ENCODE measurements around the gene SIRPA.
A peak's percentile ranks its signal among the peaks of the same experiment; 100 is the strongest.

Gene SIRPA

DNA sequence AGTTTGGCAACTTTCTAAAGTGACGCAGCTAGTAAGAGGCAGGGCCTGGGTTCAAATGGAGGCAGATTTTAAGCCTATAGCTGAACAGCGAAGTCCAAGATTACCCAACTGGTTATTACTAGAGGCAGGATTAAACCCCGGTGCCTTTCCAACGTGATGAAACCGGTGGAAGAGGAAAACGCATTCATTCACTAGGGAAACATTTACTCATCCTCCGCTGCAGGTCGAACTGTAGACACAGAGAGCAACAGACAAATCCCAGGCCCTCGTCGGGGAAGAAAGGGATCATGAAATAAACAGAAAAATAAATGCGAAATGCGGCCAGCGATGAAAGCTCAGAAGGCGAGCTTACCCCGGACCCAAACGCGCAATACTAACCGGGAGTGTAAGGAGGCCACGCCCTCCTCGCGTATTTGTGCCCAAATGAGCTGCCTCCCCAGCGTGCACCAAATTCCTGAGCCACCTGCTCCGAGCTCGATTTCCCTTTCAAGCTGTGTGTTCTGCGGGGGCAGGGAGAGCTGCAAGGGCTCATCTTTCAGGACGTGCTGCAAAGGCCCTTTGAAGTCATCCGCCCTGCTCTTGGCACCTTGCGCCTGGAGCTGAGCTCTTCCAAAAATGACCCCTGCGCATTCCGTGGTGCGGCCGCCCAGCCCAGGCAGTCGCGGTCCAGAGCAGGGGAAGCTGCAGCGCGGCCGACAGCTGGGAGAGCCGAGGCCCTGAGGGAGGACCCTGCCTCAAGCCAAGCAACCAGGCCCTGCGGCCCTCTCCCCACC is 51.7 kb downstream of the SIRPA start:
- TF ChIP-seq, protein P1, sequence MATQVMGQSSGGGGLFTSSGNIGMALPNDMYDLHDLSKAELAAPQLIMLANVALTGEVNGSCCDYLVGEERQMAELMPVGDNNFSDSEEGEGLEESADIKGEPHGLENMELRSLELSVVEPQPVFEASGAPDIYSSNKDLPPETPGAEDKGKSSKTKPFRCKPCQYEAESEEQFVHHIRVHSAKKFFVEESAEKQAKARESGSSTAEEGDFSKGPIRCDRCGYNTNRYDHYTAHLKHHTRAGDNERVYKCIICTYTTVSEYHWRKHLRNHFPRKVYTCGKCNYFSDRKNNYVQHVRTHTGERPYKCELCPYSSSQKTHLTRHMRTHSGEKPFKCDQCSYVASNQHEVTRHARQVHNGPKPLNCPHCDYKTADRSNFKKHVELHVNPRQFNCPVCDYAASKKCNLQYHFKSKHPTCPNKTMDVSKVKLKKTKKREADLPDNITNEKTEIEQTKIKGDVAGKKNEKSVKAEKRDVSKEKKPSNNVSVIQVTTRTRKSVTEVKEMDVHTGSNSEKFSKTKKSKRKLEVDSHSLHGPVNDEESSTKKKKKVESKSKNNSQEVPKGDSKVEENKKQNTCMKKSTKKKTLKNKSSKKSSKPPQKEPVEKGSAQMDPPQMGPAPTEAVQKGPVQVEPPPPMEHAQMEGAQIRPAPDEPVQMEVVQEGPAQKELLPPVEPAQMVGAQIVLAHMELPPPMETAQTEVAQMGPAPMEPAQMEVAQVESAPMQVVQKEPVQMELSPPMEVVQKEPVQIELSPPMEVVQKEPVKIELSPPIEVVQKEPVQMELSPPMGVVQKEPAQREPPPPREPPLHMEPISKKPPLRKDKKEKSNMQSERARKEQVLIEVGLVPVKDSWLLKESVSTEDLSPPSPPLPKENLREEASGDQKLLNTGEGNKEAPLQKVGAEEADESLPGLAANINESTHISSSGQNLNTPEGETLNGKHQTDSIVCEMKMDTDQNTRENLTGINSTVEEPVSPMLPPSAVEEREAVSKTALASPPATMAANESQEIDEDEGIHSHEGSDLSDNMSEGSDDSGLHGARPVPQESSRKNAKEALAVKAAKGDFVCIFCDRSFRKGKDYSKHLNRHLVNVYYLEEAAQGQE (IDR thresholded peaks at IDR 0.05; ENCODE audit: low read depth), result no peak
- TF ChIP-seq TEAD4 (IDR thresholded peaks at IDR 0.05) (peak; percentile 21; the same call in 1 of the 2 replicates), ZBTB7A (IDR thresholded peaks at IDR 0.05; ENCODE audit: low read depth) (no peak)

DNA sequence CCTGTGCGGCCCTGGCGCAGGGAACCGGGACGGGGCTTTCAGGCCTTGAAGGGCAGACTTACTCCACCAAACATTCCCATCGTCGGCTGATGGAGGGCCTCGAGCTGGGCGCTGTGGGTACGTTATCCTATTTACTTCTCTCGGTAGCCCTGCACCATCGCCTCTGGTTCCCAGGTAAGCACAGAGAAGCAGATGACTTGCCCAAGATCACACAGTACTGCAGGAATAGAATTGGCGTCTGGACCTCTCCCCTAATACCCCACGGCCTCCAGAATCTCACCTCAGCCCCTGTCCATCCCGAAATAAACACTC is 52.3 kb downstream of the SIRPA start:
- no peak for TF ChIP-seq TCF12 (IDR thresholded peaks at IDR 0.05; ENCODE audit: low read depth)
- no peak for TF ChIP-seq YY1 (IDR thresholded peaks at IDR 0.05; ENCODE audit: low read depth)
- TF ChIP-seq TAF1 (IDR thresholded peaks at IDR 0.05; ENCODE audit: low read depth), result no peak
- TF ChIP-seq, protein P2, sequence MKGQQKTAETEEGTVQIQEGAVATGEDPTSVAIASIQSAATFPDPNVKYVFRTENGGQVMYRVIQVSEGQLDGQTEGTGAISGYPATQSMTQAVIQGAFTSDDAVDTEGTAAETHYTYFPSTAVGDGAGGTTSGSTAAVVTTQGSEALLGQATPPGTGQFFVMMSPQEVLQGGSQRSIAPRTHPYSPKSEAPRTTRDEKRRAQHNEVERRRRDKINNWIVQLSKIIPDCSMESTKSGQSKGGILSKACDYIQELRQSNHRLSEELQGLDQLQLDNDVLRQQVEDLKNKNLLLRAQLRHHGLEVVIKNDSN (IDR thresholded peaks at IDR 0.05), result no peak
- no peak for TF ChIP-seq TEAD4 (IDR thresholded peaks at IDR 0.05)
- no peak for TF ChIP-seq FOXM1 (IDR thresholded peaks at IDR 0.05; ENCODE audit: borderline replicate concordance, low read depth)
- no peak for TF ChIP-seq ZBTB7A (IDR thresholded peaks at IDR 0.05; ENCODE audit: low read depth)
- no peak for TF ChIP-seq CREB1 (IDR thresholded peaks at IDR 0.05; ENCODE audit: low read depth)
- TF ChIP-seq, protein P3, sequence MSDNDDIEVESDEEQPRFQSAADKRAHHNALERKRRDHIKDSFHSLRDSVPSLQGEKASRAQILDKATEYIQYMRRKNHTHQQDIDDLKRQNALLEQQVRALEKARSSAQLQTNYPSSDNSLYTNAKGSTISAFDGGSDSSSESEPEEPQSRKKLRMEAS (IDR thresholded peaks at IDR 0.05), result no peak
- TF ChIP-seq NFIC (IDR thresholded peaks at IDR 0.05), result no peak
- no peak for TF ChIP-seq EP300 (IDR thresholded peaks at IDR 0.05; ENCODE audit: borderline replicate concordance)

DNA sequence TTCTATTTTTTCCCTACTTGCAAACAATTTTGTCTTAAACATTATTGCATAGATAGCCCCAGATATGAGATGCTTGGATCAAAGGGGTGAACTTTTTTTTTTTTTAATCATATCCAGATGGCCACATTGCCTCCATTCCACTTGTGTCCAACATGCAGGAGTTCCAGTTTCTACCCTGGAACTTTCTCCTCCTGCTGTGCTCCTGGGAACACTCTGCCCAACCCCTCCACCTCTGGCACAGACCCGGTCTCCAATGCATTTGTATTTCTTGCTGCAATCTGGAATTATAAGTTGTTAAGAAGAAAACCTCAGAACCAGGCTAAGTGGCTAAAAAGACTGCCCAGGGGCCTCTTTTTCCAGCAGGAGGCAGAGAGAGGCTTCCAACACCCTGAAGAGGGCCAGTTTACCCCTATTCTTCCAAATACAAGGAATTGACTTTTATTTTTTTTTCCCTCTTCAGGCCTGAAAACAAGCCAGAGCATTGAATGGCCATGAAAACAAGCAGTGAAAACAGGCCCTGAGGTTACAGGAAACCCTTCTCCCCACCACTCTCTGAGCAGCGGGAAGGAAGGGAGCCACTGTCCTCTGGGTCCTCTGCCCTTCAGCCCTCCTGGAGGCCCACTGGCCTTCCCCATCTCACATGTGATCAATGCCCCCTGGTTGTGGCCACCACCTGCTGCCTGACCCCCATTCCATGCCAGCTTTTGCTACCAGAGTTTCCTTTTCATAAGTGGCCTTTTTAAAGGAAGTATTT is 54.3 kb downstream of the SIRPA start:
- no peak for TF ChIP-seq TCF12 (IDR thresholded peaks at IDR 0.05; ENCODE audit: low read depth)
- no peak for TF ChIP-seq EP300 (IDR thresholded peaks at IDR 0.05; ENCODE audit: borderline replicate concordance)
- TF ChIP-seq YY1 (IDR thresholded peaks at IDR 0.05; ENCODE audit: low read depth), result no peak

DNA sequence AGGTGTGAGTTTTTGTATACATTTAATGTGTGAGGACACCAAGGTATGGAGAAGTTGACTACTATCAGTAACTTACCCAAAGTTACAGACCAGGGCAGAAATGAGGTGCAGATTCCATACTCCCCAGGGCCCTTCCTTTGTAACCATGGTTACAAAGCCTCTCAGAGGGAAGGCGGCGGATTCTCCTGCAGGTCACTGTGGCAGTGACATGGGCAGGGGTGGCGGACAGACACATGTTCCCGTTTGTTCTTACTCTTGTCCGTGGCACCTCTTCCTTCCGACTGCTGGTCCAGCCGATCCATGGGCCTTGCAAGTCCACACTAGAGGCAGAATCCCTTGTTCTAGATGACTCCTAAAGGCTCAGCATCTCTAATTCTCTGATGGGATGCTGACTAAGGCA is 55.6 kb downstream of the SIRPA start:
- TF ChIP-seq, protein P2 (IDR thresholded peaks at IDR 0.05), result no peak
- TF ChIP-seq RAD21 (IDR thresholded peaks at IDR 0.05; ENCODE audit: low read depth) (no peak), YY1 (IDR thresholded peaks at IDR 0.05; ENCODE audit: low read depth) (no peak), TAF1 (IDR thresholded peaks at IDR 0.05; ENCODE audit: low read depth) (no peak)

DNA sequence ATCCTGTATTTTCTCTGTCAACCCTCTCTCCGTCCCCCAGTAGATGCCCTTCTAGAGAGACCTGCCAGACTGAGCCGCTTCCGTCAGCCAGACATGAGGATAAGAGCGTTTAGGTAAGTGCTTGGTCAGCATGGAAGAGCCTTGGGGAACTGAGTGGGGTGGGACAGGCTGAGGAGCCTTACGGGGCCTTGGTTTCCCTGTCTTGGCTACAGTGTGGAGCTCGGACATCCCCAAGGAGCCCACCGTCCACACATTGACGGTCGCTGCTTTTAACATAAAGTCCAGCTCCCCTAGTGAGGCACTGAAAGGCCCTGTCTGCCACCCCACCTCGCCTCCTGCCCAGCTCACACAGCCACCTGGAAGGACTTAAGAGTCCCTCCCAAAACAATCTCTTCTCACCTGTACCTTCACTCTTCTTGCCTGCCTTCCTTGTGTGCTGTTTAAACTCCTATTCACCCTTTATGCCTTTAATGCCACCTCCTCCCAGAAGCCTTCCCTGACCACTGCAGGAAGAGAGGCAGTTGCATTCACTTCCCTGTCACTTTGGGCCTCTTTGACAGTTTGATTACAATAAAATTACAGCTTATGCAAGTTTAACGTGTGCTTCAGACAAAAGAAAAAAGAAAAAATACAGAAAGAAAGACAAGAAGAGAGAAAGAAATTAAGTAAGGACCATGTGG is 56.4 kb downstream of the SIRPA start:
- TF ChIP-seq, protein P1 (IDR thresholded peaks at IDR 0.05; ENCODE audit: low read depth), result no peak
- TF ChIP-seq FOXM1 (IDR thresholded peaks at IDR 0.05; ENCODE audit: borderline replicate concordance, low read depth) (no peak), TAF1 (IDR thresholded peaks at IDR 0.05; ENCODE audit: low read depth) (no peak), EP300 (IDR thresholded peaks at IDR 0.05; ENCODE audit: borderline replicate concordance) (no peak), ZBTB7A (IDR thresholded peaks at IDR 0.05; ENCODE audit: low read depth) (no peak), CREB1 (IDR thresholded peaks at IDR 0.05; ENCODE audit: low read depth) (no peak)

DNA sequence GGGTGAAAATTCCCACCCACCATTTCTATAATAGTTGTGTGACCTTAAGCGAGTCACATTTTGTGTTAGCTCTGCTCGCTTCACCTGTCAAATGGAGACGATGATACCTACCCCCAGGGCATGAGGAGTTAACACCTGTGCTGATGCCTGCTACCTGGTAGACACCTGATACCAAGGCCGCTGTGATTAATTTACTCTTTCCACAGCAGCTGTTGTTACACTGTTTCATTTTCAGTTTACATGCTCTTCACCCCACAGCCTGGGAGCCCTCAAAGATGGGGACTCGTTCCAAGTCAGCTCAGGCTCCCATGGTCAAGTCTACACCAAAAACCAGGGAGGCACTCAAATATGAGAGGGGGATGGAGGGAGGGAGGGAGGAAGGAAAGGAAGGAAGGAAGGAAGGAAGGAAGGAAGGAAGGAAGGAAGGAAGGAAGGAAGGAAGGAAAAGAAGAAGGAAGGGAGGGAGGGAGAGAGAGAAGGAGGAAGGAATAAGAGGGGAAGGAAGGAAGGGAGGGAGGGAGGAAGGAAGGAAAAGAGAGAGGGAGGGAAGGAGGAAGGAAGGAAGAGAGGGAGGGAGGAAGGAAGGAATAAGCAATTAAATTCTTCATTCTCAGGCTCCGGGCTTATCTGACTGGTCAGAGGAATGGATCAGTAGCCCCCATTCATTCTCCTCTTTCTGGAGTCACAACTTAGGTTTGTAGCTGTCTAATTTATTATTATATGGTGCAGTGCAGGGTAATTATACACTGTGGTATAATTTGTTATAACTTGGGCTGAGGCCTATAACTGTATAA is 57.7 kb downstream of the SIRPA start:
- no peak for TF ChIP-seq TAF1 (IDR thresholded peaks at IDR 0.05; ENCODE audit: low read depth)
- TF ChIP-seq RAD21 (IDR thresholded peaks at IDR 0.05; ENCODE audit: low read depth), result no peak
- TF ChIP-seq, protein P2 (IDR thresholded peaks at IDR 0.05), result no peak
- no peak for TF ChIP-seq NFIC (IDR thresholded peaks at IDR 0.05)
- TF ChIP-seq, protein P3 (IDR thresholded peaks at IDR 0.05), result no peak
- no peak for TF ChIP-seq EGR1 (IDR thresholded peaks at IDR 0.05)
- no peak for TF ChIP-seq CREB1 (IDR thresholded peaks at IDR 0.05; ENCODE audit: low read depth)
- TF ChIP-seq CEBPB (IDR thresholded peaks at IDR 0.05), result no peak
- no peak for TF ChIP-seq FOXM1 (IDR thresholded peaks at IDR 0.05; ENCODE audit: borderline replicate concordance, low read depth)
- TF ChIP-seq ZBTB7A (IDR thresholded peaks at IDR 0.05; ENCODE audit: low read depth), result no peak
- TF ChIP-seq EP300 (IDR thresholded peaks at IDR 0.05; ENCODE audit: borderline replicate concordance), result no peak
- no peak for TF ChIP-seq TCF12 (IDR thresholded peaks at IDR 0.05; ENCODE audit: low read depth)
- TF ChIP-seq, protein P1 (IDR thresholded peaks at IDR 0.05; ENCODE audit: low read depth), result no peak
- no peak for TF ChIP-seq YY1 (IDR thresholded peaks at IDR 0.05; ENCODE audit: low read depth)
- TF ChIP-seq TEAD4 (IDR thresholded peaks at IDR 0.05), result no peak
